A673 (cell line): ENCODE measurements around the gene MBD3L1. TPM values are rescaled to one million over a fixed set of nuclear protein-coding genes. Genes with fewer than 3 reads are reported as not detected.

Experiments used
- BruUV-seq: library from RNA; stranded (reverse); fragments of 400-500 nt; replicated peaks from 2 replicates; lab custom pipeline; 2021; lab: Mats Ljungman, UMichigan
- CTCF ChIA-PET: fragments of 300-600 bp; sonication (Branson Sonifier 250); formaldehyde crosslinking; loops from one replicate; lab custom pipeline; 2022; ENCODE audit warnings: antibody characterized with exemption; lab: Charles Lee
- POLR2A ChIA-PET: fragments of 300-600 bp; sonication (Branson Sonifier 250); formaldehyde crosslinking; loops from one replicate; lab custom pipeline; 2022; ENCODE audit warnings: antibody characterized with exemption; ENCODE audit not compliant: low non-redundant PET; lab: Charles Lee
- DNase-seq: peaks from one replicate; pipeline ENCODE4 v3.0.0-alpha.2; 2015; ENCODE audit warnings: low spot score
- H3K27ac ChIP-seq: fragments of 200-600 bp; sonication (generic); 2 replicates; pipeline ENCODE4 v1.5.1; 2016; ENCODE audit warnings: mixed run types, low read depth, mild to moderate bottlenecking, mixed read lengths, antibody characterized with exemption, low read length; ENCODE audit not compliant: poor library complexity, severe bottlenecking
- H3K27me3 ChIP-seq: fragments of 200-600 bp; sonication (generic); replicated peaks from 2 replicates; pipeline ENCODE4 v1.6.1; 2017; ENCODE audit warnings: mixed run types, low read depth, mild to moderate bottlenecking, mixed read lengths, antibody characterized with exemption, low read length; ENCODE audit not compliant: insufficient read depth, poor library complexity
- H3K36me3 ChIP-seq: fragments of 200-600 bp; sonication (generic); 2 replicates; pipeline ENCODE4 v1.6.1; 2016; ENCODE audit warnings: mixed run types, mild to moderate bottlenecking, mixed read lengths, antibody characterized with exemption, low read length; ENCODE audit not compliant: insufficient read depth, poor library complexity, severe bottlenecking
- H3K4me1 ChIP-seq: fragments of 200-600 bp; sonication (generic); 2 replicates; pipeline ENCODE4 v1.6.1; 2017; ENCODE audit warnings: mixed run types, mild to moderate bottlenecking, mixed read lengths, antibody characterized with exemption, low read length; ENCODE audit not compliant: insufficient read depth, poor library complexity, severe bottlenecking
- H3K4me3 ChIP-seq: fragments of 200-600 bp; sonication (generic); 2 replicates; pipeline ENCODE4 v1.5.1; 2016; ENCODE audit warnings: low read depth, mixed run types, mild to moderate bottlenecking, mixed read lengths, low read length; ENCODE audit not compliant: poor library complexity, severe bottlenecking
- H3K9me3 ChIP-seq: fragments of 200-600 bp; sonication (generic); 2 replicates; pipeline ENCODE4 v1.6.1; 2016; ENCODE audit warnings: mixed run types, low read depth, mild to moderate bottlenecking, mixed read lengths, antibody characterized with exemption, low read length; ENCODE audit not compliant: poor library complexity, severe bottlenecking
- CTCF ChIP-seq: fragments of 300-800, 200-600 bp; sonication (generic); conservative IDR thresholded peaks from 2 replicates; pipeline ENCODE4 v1.5.1; 2017; ENCODE audit warnings: low read depth, mild to moderate bottlenecking, antibody characterized with exemption, low read length, moderate library complexity, mixed read lengths
- EZH2 ChIP-seq: fragments of 200-600 bp; sonication (generic); IDR thresholded peaks from 2 replicates; pipeline ENCODE4 v1.6.1; 2017; ENCODE audit warnings: borderline replicate concordance, low read depth, mild to moderate bottlenecking, mixed read lengths, antibody characterized with exemption, low read length; ENCODE audit not compliant: poor library complexity, severe bottlenecking
- intact Hi-C: fragments of 100-400 bp; cut with micrococcal nuclease; formaldehyde crosslinking; loops from one replicate; pipeline ENCODE4 v1.10.0; 2022; ENCODE audit not compliant: unreplicated experiment
- total RNA-seq: library from RNA; stranded (reverse); gene quantifications from 2 replicates; pipeline ENCODE4 v1.2.3, GENCODE V29; 2021

Gene MBD3L1
- total RNA-seq, 1 experiment from 2014 or later = not detected

- Histone ChIP-seq H3K27ac (no peak overlapping the region), H3K9me3 (peaks cover 17% of the 10 kb centered on the region), H3K27me3 (no peaks in the 10 kb centered on the region), H3K4me3 (no peak overlapping the region), H3K4me1 (no peaks in the 10 kb centered on the region), H3K36me3 (peaks cover 63% of the 10 kb centered on the region)
- DNase-seq = no peak
- CTCF ChIA-PET = no interaction called here
- POLR2A ChIA-PET = no interaction called here
- BruUV-seq = no TSS peak
- TF ChIP-seq CTCF (no peak), EZH2 (no peak)
- intact Hi-C loops = no loop called here
Observed at GRCh38 chr19:8820234-8820633, 11.9 kb upstream of the MBD3L1 start.

- intact Hi-C loops = no loop called here
- no TSS peak for BruUV-seq
Observed at GRCh38 chr19:8821748-8822241, 10.4 kb upstream of the MBD3L1 start.

GRCh38 chr19:8826371-8826770 lies 5.8 kb upstream of the MBD3L1 start:
- CTCF ChIA-PET = no interaction called here

More at GRCh38 chr19:8821748-8822241, 10.4 kb upstream of the MBD3L1 start:
- Histone ChIP-seq H3K36me3 (peaks cover 47% of the 10 kb centered on the region), H3K9me3 (peaks cover 2% of the 10 kb centered on the region), H3K27me3 (no peaks in the 10 kb centered on the region), H3K4me1 (no peaks in the 10 kb centered on the region), H3K27ac (no peak overlapping the region), H3K4me3 (no peak overlapping the region)
- ChIA-PET CTCF (no interaction called here), POLR2A (no interaction called here)
- no peak for DNase-seq
- TF ChIP-seq EZH2 = no peak
- TF ChIP-seq CTCF = no peak

More at GRCh38 chr19:8826371-8826770, 5.8 kb upstream of the MBD3L1 start:
- no TSS peak for BruUV-seq
- peaks cover 11% of the 10 kb centered on the region for H3K36me3 ChIP-seq
- H3K9me3 ChIP-seq = no peaks in the 10 kb centered on the region
- no peak overlapping the region for H3K27ac ChIP-seq
- no peak overlapping the region for H3K4me3 ChIP-seq
- TF ChIP-seq EZH2 = no peak
- no peak for TF ChIP-seq CTCF
- DNase-seq = no peak
- H3K4me1 ChIP-seq = peaks cover 4% of the 10 kb centered on the region
- POLR2A ChIA-PET = no interaction called here
- no peaks in the 10 kb centered on the region for H3K27me3 ChIP-seq
- intact Hi-C loops = no loop called here
